ENCODE measurements around the gene CSNK2B. TPM values are rescaled to one million over a fixed set of nuclear protein-coding genes. Genes with fewer than 3 reads are reported as not detected.
A peak's percentile ranks its signal among the peaks of the same experiment; 100 is the strongest.

Gene CSNK2B
- total and polyA plus RNA-seq, 9 of the 15 experiments (the other 6 are each of a cell fraction or from before 2014, with no cell fraction given) = 120 to 1,126 (median 529) TPM

DNA sequence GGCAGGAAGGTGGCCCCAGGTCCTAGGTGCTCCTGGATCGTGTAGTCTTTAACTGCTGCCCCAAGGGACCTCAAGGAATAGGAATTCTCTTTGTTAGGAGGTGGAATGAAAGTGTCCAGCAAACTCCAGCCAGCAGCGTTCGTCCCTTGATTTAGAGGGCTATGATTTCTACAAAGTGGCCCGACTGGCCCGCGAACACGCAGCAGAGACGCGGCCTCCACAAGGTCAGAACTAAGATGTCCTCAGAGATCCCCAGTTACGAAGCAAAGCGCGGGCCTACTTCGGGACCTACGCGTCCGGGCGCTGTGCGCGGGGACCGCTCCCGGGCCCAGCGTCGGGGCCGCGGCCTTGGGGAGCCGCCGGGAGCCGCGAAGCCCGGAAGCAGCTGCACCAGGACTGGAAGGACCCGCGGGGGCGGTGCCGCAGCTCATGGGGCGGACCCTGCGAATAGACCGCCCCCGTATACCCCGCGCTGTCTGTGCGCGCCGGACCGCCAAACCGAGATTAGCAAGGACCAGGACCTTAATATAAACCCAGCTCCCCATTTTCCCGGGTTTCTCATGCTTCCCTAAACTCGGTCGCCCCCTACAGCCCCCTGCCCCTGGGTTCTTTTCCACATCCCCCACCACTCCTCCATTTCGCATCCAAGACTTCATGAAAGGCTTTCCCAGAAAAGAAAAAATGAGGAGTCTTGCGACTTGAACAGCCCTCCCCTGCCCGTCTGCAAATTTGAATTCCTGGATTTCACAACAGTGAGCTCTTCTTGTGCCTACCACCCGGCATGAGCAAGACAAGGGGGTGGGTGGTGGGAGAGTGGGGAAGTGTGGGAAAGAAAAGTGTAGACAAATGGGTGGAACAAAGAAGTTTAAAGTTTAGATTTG is 5.3 kb upstream of the CSNK2B start, which contains the start of gene C6orf47 (continued):
- TF ChIP-seq TAF1 (IDR thresholded peaks at IDR 0.05; ENCODE audit: control insufficient read depth, extremely low read depth, insufficient read depth, low read length, severe bottlenecking) (peak; percentile 91), KDM5B (IDR thresholded peaks at IDR 0.05; ENCODE audit: insufficient replicate concordance, low read depth, low read length) (peak; percentile 99), ZNF830 (CRISPR knock-in tag; IDR thresholded peaks at IDR 0.05) (peak; percentile 98), ZNF780A (CRISPR knock-in tag; IDR thresholded peaks at IDR 0.05) (peak; percentile 69; the same call in 1 of the 2 replicates), POLR2B (IDR thresholded peaks at IDR 0.05; ENCODE audit: low read depth, partially characterized antibody) (peak; percentile 78), MAFG (tag; conservative IDR thresholded peaks at IDR 0.05) (no peak), ZNF347 (CRISPR knock-in tag; IDR thresholded peaks at IDR 0.05; ENCODE audit: low read depth) (0 out of 2 replicates have a peak, but pooled peaks have one; percentile 60), ERF (CRISPR knock-in tag; IDR thresholded peaks at IDR 0.05) (peak; percentile 98), ELF2 (CRISPR knock-in tag; IDR thresholded peaks at IDR 0.05) (peak; percentile 97), ILF3 (IDR thresholded peaks at IDR 0.05; ENCODE audit: borderline replicate concordance) (no peak), ASH1L (IDR thresholded peaks at IDR 0.05; ENCODE audit: borderline replicate concordance, low read depth, partially characterized antibody) (no peak)
- TF ChIP-seq, protein P1, sequence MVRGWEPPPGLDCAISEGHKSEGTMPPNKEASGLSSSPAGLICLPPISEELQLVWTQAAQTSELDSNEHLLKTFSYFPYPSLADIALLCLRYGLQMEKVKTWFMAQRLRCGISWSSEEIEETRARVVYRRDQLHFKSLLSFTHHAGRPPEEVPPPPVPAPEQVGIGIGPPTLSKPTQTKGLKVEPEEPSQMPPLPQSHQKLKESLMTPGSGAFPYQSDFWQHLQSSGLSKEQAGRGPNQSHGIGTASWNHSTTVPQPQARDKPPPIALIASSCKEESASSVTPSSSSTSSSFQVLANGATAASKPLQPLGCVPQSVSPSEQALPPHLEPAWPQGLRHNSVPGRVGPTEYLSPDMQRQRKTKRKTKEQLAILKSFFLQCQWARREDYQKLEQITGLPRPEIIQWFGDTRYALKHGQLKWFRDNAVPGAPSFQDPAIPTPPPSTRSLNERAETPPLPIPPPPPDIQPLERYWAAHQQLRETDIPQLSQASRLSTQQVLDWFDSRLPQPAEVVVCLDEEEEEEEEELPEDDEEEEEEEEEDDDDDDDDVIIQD (CRISPR knock-in tag; IDR thresholded peaks at IDR 0.05) = no peak
- TF ChIP-seq, protein P2, sequence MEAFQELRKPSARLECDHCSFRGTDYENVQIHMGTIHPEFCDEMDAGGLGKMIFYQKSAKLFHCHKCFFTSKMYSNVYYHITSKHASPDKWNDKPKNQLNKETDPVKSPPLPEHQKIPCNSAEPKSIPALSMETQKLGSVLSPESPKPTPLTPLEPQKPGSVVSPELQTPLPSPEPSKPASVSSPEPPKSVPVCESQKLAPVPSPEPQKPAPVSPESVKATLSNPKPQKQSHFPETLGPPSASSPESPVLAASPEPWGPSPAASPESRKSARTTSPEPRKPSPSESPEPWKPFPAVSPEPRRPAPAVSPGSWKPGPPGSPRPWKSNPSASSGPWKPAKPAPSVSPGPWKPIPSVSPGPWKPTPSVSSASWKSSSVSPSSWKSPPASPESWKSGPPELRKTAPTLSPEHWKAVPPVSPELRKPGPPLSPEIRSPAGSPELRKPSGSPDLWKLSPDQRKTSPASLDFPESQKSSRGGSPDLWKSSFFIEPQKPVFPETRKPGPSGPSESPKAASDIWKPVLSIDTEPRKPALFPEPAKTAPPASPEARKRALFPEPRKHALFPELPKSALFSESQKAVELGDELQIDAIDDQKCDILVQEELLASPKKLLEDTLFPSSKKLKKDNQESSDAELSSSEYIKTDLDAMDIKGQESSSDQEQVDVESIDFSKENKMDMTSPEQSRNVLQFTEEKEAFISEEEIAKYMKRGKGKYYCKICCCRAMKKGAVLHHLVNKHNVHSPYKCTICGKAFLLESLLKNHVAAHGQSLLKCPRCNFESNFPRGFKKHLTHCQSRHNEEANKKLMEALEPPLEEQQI (IDR thresholded peaks at IDR 0.05) = no peak
- TF ChIP-seq, protein P3, sequence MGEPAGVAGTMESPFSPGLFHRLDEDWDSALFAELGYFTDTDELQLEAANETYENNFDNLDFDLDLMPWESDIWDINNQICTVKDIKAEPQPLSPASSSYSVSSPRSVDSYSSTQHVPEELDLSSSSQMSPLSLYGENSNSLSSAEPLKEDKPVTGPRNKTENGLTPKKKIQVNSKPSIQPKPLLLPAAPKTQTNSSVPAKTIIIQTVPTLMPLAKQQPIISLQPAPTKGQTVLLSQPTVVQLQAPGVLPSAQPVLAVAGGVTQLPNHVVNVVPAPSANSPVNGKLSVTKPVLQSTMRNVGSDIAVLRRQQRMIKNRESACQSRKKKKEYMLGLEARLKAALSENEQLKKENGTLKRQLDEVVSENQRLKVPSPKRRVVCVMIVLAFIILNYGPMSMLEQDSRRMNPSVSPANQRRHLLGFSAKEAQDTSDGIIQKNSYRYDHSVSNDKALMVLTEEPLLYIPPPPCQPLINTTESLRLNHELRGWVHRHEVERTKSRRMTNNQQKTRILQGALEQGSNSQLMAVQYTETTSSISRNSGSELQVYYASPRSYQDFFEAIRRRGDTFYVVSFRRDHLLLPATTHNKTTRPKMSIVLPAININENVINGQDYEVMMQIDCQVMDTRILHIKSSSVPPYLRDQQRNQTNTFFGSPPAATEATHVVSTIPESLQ (CRISPR knock-in tag; IDR thresholded peaks at IDR 0.05) = peak; percentile 42; the same call in 1 of the 2 replicates
- TF ChIP-seq, protein P4, sequence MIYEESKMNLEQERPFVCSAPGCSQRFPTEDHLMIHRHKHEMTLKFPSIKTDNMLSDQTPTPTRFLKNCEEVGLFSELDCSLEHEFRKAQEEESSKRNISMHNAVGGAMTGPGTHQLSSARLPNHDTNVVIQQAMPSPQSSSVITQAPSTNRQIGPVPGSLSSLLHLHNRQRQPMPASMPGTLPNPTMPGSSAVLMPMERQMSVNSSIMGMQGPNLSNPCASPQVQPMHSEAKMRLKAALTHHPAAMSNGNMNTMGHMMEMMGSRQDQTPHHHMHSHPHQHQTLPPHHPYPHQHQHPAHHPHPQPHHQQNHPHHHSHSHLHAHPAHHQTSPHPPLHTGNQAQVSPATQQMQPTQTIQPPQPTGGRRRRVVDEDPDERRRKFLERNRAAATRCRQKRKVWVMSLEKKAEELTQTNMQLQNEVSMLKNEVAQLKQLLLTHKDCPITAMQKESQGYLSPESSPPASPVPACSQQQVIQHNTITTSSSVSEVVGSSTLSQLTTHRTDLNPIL (CRISPR knock-in tag; IDR thresholded peaks at IDR 0.05) = peak; percentile 60
- TF ChIP-seq, protein P5, sequence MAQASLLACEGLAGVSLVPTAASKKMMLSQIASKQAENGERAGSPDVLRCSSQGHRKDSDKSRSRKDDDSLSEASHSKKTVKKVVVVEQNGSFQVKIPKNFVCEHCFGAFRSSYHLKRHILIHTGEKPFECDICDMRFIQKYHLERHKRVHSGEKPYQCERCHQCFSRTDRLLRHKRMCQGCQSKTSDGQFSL (CRISPR knock-in tag; IDR thresholded peaks at IDR 0.05) = peak; percentile 56; the same call in 1 of the 2 replicates
- TF ChIP-seq, protein P5 (tag; IDR thresholded peaks at IDR 0.05) = no peak; a peak in 1 of 4 replicates
